GM19351 (cell line): ENCODE results near the gene GNB1L.
A peak's percentile ranks its signal among the peaks of the same experiment; 100 is the strongest.

ENCODE experiments used
- ATAC-seq: cut with Tn5 transposase; IDR thresholded peaks from one replicate; pipeline ENCODE4 v1.9.1; 2021; ENCODE audit warnings: mild to moderate bottlenecking, moderate library complexity; ENCODE audit not compliant: unreplicated experiment

The GNB1L gene, protein sequence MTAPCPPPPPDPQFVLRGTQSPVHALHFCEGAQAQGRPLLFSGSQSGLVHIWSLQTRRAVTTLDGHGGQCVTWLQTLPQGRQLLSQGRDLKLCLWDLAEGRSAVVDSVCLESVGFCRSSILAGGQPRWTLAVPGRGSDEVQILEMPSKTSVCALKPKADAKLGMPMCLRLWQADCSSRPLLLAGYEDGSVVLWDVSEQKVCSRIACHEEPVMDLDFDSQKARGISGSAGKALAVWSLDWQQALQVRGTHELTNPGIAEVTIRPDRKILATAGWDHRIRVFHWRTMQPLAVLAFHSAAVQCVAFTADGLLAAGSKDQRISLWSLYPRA

DNA sequence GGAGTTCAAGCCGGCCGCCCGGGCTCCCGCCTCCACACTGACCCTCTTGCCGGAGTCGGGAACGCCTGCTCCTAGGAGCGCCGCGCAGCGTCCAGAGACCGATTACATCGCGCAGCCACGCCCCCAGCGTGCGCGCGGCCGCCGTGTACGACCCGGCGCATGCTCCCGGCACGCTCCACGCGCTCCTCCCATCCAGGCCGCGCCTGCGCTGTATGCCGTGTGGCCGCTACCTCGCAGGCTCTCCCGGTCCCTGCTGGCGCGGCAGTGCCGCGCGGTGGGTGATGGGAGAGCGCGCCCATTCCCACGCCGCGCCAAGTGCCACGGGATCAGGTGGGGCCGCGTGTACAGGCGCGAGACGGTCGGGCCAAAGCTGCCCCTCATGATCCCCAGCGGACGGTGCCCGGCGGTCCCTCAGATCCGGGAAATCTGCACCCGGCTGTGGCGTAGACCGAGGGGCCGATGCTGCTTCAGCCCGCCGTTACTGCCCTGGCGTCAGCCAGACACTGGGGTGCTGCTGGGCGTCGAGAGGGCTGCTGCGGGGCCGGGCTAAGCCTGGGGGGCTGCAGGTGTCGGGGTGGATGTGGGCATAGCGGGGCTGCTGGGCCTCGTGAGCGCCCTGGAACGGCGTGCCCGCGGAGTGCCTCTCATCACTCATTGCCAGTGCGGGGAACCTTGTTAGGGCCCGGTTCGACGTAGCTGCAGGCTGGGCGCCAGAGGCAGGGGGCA is at the start of gene GNB1L, which contains the start of gene RTL10:
Gene GNB1L, minus strand, starts transcription at position 97 of the 726 bp plus-strand sequence. CDS start 33,519 bp downstream, outside the sequence.
Gene RTL10, minus strand, starts transcription at position 97 of the 726 bp plus-strand sequence. CDS start 2,613 bp downstream, outside the sequence.
- peak; percentile 88 for ATAC-seq

DNA sequence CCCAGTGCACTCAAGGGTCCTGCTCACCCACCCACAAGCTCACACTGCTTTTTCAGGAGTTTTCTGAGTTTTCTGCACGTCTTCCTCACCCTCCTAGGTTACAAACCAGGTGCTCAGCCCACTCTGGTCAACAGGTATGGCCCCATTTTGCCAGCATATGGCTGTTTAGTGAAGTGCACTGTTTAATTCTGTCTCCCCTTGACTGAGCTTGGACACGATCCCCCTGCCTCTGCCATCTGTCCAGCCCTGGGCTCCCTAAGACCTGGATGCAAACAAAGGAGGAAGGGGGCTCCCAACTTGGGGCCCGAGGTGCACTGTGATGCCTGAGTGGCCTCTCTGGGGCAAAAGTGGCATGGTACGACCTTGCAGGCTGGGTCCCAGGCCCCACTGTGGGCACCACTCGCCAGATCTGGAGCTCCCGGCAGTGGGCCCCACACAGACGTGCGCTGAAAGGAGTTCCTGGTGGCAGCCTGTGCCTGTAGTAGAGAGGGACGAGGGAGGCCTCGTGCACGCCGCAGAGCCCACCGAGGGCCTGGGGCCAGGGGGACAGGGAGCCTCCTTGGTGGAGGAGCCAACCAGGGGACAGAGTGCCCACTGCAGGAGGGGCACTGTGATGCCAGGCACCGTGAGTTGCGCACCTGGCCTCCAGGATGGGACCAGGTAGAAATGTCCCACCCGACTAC is 49.6 kb upstream of the GNB1L start:
- ATAC-seq, result no peak

DNA sequence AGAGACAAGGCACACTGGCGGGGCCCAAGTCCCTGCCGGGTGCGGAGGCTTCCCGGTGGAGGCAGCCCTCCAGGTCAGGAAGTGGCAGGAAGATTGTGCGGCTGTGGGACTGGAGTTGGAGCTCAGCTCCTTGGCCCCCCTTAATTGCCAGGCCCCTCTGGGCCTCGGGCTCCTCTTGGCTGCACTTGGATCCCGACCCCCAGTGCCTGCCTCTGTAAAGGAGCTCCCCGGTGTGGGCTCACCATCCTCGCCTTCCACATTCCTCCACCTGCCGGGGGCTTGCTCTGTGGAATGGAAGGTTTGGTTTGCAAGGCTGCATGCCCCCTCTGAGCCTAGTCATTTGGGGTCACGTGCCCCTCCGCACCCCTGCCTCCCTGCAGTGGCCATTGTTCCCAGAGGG is 48.8 kb upstream of the GNB1L start:
- no peak for ATAC-seq

DNA sequence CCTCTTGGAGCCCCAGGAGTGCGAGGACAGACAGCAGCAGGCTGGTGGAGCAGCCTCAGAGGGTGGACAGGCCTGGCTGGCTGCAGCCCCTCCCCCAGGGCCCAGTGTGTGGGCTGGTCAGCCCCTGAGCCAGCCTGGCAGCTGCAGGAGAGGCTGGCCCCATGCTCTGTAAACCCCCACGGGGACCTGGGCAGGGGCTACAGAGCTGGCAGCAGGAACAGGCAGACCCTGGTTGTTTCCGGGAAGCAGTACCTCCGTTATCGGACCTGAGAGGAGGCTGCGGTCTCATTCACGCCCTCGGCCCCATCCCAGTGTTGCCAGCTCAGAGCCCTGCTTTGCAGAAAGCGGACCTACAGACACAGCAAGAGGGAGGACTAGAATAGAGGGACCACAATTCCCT is 48.4 kb upstream of the GNB1L start:
- ATAC-seq, result no peak

DNA sequence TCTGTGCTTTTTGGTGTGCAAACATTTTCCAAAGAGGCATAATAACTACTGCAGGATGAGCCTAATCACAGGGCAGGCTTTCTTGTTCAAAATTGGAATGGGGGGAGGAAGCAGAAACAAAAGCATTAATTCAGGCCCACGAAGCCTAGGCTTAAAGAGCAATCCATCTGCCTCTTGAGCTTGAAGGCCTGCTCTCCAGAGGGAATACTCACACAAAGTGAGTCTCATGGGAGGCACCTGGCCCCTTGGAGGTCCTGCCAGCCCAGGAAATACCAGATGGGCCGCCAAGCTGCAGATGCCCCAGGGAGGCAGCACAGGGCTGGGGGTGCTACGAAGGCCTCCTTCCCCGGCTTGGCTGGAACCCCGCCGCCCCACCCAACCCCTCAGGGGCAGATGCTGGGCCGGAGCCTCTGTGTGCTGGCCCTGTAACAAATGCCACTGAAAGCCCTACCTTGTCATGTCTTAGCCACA is 47.6 kb upstream of the GNB1L start:
- ATAC-seq, result no peak

DNA sequence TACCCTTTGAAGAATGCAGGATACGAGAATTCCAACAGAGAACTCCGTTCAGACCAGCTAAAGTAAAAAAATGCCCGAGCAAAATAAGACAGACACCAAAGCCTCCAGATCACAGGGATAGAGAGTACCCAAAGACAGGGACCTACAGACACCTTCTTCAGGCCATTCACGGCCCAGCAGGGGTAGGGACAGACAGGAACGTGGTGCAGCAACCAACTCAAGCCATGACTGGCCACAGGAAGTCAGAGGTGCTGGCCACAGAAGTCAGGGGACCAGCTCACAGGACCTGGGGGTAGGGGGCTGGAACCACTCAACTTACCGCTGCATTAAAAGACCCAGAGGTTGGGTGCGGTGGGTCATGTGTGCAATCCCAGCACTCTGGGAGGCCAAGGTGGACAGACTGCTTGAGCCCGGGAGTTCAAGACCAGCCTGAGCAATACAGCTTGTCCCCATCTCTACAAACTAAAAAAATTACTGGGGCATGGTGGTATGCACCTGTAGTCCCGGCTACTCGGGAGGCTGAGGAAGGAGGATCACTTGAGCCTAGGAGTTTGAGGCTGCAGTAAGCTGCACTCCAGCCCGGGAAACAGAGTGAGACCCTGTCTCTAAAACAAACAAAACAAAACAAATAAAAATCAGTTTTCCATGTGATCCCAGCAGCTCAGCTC is 47.0 kb upstream of the GNB1L start:
- no peak for ATAC-seq

DNA sequence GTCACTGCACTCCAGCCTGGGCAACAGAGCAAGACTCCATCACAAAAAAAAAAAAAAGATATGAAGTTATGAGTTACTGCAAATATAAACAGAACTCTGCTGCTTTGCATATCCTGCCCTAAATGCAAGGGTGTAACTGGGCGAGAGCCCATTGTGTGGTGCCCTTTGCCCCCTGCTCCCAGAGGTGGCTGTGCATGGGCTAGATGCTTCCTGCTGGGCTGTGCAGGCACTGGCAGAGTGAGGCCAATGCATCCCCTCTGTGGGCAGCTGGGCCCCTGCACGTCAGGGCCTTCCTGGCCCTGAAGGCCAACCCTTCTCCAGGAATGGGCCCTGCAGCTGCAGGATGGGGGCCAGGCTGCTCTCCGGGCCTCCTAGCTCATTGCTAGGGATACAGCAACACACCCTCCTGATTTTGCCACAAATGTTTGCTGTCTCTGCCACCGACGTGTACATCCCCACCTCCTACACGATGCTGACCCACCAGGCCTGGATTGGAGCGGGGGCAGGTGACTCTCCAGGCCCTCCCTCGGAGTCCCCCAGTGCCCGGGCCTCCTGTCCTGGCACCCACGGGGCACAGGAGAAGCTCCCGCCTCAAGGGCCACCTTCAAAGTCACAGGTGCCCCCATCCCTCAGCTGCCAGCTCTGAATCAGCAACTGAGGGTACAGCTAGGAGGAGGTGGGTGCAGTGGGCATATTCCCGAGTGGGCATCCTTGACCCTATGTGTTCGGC is 46.2 kb upstream of the GNB1L start:
- no peak for ATAC-seq

DNA sequence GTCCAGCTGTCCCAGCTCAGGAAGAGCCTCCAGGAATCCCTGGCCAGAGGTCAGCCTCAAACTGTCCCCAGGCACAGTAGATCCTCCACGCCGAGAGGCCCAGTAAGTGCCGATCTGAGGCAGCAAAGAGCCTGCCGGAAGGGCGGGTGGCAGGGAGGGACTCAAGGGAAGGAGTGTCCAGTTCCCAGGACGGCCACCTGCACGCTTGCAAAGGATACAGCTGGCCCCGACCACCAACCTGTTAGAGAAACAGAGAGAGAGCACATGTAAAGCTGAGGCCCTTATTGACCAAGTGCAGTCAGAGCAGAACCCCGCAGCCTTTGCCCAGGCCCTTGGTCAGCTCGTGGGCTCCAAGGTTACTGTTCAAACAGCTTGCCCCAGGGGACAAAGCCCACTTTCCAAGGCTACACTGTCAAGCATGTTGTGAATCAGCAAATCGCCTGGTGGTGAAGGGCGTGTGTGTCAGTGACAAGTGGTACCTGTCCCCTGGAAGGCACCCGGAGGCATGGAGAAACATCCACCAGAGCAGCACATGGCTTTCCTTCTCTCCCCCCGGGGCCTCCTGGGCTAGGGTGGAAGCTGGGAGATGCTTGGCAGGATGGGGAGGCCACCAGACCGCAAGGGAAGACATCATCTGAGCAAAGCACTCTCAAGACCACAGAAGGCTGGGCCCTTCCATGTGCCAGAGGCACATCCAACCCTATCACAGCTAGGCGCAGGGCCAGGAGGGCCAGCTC is 44.3 kb upstream of the GNB1L start:
- ATAC-seq, result no peak

DNA sequence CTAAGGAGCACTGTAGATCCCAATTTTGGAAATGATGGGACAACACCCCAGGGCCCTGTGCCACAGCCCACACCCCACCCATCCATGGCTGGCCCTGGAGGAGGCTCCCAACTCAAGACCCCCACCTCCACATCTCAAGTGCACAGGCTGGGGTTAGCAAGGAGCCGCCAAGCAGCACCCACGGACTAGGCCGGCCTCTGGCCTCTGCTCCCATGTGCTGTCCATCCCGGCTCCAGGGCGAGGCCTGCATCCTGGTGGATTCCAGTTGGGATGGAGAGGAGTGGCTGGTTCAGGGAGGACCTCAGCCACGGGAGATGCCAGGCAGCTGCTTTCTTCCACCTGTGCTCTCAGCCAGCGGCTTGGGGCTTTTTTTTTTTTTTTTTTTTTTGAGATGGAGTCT is 43.5 kb upstream of the GNB1L start:
- ATAC-seq, result no peak

DNA sequence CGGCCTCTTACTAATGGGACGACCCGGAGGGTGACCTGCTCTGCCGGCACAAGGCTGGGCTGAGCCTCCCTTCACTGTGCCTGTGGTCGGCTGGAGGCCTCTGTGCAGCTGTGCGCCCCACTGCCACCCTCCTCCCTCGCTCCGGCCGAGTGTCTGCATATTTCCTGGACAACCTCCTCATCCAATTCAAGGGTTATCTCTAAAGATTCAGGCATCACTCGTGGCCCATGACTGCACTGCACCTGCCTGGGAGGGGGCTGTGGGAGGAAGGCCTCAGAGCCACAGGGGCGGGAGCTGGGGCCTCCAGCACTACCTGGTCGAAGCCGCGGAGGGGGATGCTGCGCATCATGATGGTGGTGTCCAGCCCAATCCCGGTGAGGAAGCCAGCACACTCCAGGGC is 43.1 kb upstream of the GNB1L start:
- no peak for ATAC-seq

DNA sequence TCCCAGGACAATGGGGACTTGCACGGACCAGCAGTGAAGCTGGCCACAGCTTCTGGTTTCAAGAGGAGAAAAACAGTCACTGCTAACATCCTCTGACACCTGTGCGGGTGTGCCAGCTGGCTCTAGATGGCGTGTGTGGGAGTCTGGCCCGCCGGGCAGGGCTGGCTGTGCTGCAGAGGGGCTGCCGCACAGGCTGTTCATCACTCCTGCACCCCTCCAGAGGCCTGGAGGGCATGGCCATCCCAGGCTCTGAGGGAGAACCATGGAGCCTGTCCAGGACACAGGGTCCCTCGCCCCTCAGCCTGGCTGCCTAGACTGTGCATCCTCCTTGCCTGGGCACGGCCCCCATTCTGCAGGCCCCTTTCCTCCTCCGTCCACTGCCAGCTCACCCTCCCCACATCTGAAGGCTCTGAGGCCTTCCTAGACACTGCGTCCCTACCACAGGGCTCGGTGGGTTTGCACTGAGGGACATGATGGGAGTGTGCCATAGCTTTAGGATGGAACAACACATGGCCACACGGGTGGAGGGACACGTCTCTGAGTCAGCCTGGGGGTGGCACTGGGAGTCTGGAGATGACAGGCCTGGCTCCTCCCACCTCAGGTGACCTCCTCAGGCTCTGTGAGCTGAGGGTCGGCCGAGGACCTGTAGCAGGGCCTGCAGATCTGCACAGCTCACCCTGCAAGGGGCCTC is 42.1 kb upstream of the GNB1L start:
- no peak for ATAC-seq

DNA sequence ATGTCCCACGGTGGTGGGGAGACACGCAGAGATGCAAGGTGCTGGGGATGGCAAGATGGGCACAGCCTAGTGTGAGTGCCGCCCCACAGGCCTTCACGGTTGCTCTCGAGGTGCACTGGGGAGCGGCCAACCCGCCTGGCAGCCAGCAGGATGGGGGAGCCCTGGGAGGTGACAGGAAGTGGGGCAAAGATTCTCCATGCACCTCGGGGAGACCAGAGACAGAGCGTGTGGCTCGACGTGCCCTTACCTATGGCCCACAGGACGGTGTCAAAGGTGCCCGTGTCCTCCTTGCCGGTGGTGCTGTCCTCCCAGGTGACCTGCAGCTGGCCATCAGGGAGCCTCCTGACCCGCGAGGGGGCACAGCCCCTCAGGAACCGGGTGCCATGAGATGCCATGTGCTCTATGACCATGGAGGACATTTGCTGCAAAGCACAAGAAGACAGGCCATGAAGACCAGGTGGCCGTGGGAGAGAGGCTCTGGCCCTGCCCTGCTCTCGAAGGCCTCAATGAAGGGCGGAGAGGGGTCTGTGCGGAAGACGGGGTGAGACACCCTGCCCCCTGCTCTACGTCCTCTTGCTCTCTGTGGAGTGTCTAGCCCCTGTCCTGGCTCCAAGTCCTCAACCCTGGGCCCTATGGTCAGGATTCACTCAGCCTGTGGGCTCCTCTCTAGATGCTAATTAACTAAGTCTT is 40.6 kb upstream of the GNB1L start:
- no peak for ATAC-seq

DNA sequence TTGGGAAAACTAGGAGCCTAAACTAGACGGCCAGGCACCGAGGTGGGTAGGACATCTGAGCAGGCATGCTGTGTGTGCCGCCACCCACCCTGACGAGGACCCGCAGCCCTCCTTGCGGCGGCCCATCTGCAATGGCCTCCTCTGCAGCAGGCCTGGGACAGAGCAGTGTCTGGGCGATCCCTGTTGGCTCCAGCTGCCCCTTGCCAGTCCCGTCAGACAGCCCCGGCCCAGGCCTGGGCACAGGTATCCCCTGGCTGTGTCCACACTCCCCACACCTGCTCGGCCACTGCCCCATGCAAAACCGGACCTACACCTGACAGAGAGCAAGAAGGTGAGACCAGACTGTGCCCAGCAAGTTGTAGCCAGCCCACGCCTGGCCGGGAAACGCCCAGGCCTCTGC is 38.7 kb upstream of the GNB1L start:
- ATAC-seq, result no peak

DNA sequence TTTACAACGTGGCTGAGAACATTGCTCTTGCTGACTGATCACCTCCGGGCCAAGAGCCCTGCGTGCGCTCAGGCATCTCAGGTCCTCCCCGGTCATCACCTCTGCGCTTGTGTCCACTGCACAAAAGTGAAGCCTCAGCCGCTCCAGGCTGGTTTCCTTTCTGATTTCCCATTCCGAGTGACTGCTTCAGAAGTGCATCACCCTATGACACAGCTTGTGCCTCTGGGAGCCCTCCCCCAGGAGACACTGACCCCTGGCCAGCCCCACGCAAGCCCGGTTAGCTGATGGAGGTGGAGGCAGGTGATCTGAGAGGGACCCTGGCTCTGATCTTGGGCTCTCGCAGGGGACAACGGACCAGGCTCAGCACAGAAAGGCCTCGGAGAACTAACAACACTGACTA is 38.3 kb upstream of the GNB1L start:
- no peak for ATAC-seq

DNA sequence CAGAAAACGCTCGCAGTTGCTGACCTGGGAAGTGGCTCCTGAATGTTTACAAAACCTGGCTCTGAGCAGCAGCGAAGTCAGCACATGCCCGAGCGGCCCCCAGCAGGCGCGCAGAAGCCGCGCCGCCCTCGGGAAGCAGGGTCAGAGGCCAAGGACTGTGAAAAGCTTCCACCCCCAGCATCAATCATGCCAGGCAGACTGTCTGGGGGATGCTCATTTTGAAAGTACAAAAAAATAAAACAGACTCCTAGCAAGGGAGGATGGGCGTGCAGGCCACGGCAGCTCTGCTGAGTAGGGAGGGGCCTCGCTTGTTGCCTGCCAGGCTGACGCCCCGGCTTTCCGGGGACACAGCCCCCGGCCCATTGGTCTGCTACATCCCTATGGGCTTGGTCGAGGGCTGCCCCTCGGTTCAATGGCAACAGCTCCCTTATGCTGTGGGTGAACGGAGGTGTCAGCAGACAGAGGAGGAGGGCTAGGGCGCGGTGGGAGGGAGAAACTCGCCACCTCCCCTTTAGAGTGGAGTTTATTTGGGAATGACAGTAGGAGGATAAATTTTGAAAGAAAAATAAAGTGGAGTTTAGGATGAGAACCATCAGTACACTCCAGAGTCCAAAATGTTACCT is 37.7 kb upstream of the GNB1L start:
- ATAC-seq, result no peak

DNA sequence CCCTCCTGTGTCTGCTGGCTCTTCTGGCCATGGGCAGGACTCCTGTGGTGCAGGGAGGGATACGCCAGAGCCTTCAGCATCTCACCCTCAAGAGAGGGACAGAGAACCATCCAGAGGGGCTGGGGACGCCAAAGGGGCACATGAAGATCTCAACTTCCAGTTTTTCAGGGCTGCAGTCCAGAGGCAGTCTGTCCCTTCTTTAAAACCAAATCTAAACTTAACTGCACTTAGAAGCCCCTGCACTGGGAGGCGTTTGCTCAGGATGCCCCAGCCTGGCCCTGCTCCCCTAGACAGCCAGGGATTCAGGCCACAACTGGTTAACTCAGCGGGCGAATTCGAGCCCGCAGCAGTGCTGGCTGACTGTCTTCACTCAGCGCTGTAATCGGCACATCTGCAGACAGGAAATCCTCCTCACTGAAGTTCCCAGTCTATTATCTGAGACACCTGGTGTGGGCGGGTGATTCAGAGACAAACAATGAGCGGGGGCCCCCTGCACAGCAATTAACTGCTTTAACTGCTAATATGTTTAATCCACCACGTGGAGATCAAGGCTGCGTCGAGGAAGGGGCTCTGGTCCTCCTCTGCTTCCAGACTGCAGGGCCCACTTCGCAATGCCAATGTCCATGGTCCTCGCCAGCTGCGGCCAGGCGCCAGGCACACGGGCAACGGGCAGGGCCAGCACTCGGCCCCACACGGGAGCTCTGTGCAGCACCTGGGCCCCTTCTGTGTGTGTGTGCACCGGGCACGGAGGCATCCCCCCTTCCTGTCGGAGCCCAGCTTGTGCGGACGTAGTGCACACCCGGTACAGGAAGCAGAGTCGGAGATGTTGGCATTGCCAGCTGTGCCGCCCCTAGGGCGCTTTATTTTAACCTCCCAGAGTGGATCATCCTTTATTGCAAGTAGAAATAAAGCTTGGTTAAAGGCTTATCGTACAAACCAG is 36.9 kb upstream of the GNB1L start:
- ATAC-seq, result peak; percentile 60
